OCI-LY7 (cell line): ENCODE measurements around the gene SRGAP1. TPM values are rescaled to one million over a fixed set of nuclear protein-coding genes. Genes with fewer than 3 reads are reported as not detected.
"Not testable (repeated sequence)": the region's sequence is repeated elsewhere in the genome, so short reads cannot be mapped to it uniquely, and the experiment has no call there.

Source experiments
- BruUV-seq: library from RNA; stranded (reverse); fragments of 400-500 nt; replicated peaks from 2 replicates; lab custom pipeline; 2021; lab: Mats Ljungman, UMichigan
- CTCF ChIA-PET: fragments of 300-600 bp; sonication (Branson Sonifier 250); formaldehyde crosslinking; loops from one replicate; lab custom pipeline; 2022; ENCODE audit warnings: antibody characterized with exemption; ENCODE audit not compliant: unreplicated experiment; lab: Charles Lee
- POLR2A ChIA-PET: fragments of 300-600 bp; sonication (Branson Sonifier 250); formaldehyde crosslinking; loops from one replicate; lab custom pipeline; 2022; ENCODE audit warnings: antibody characterized with exemption; lab: Charles Lee
- DNase-seq: peaks from one replicate; pipeline ENCODE4 v3.0.0-alpha.2; 2015; ENCODE audit warnings: low spot score
- H2AFZ ChIP-seq: fragments of 200-600 bp; sonication (generic), shearing (Covaris generic); 2 replicates; pipeline ENCODE4 v1.6.1; 2014; ENCODE audit warnings: mild to moderate bottlenecking, antibody characterized with exemption, low read length, moderate library complexity
- H3K27ac ChIP-seq: fragments of 200-600 bp; sonication (generic); 2 replicates; pipeline ENCODE4 v1.5.1; 2014; ENCODE audit warnings: mixed run types, low read depth, mild to moderate bottlenecking, moderate library complexity, low read length, inconsistent platforms; ENCODE audit not compliant: poor library complexity, severe bottlenecking
- H3K36me3 ChIP-seq: fragments of 200-600 bp; sonication (generic); 2 replicates; pipeline ENCODE4 v1.6.1; 2014; ENCODE audit warnings: mild to moderate bottlenecking, antibody characterized with exemption, low read length, moderate library complexity, mixed read lengths; ENCODE audit not compliant: insufficient read depth
- H3K4me1 ChIP-seq: fragments of 200-600 bp; sonication (generic); 2 replicates; pipeline ENCODE4 v1.5.1; 2014; ENCODE audit warnings: mild to moderate bottlenecking, low read length; ENCODE audit not compliant: insufficient read depth, poor library complexity, severe bottlenecking
- H3K4me2 ChIP-seq: fragments of 200-600 bp; sonication (generic); 2 replicates; pipeline ENCODE4 v1.6.1; 2014; ENCODE audit warnings: mild to moderate bottlenecking, low read length
- H3K4me3 ChIP-seq: fragments of 200-600 bp; sonication (generic); 2 replicates; pipeline ENCODE4 v1.5.1; 2014; ENCODE audit warnings: mild to moderate bottlenecking, low read depth, low read length; ENCODE audit not compliant: poor library complexity, severe bottlenecking
- H3K79me2 ChIP-seq: fragments of 200-600 bp; sonication (generic); 2 replicates; pipeline ENCODE4 v1.6.1; 2016; ENCODE audit warnings: low read depth, mild to moderate bottlenecking, low read length, moderate library complexity, mixed read lengths; ENCODE audit not compliant: insufficient read depth
- H3K9me2 ChIP-seq: fragments of 200-600 bp; sonication (generic); 2 replicates; pipeline ENCODE4 v1.6.1; 2016; ENCODE audit warnings: mild to moderate bottlenecking, low read length, mixed read lengths; ENCODE audit not compliant: insufficient read depth
- H3K9me3 ChIP-seq: fragments of 200-600 bp; sonication (generic); 2 replicates; pipeline ENCODE4 v1.6.1; 2014; ENCODE audit warnings: mild to moderate bottlenecking, mixed run types, low read length, mixed read lengths
- H4K20me1 ChIP-seq: fragments of 200-600 bp; sonication (generic); 2 replicates; pipeline ENCODE4 v1.6.1; 2014; ENCODE audit warnings: mild to moderate bottlenecking, antibody characterized with exemption, low read length, moderate library complexity, mixed read lengths; ENCODE audit not compliant: insufficient read depth
- CTCF ChIP-seq: fragments of 200-600 bp; sonication (generic); conservative IDR thresholded peaks from 2 replicates; pipeline ENCODE4 v1.5.1; 2014; ENCODE audit warnings: mild to moderate bottlenecking, antibody characterized with exemption, low read length, moderate library complexity, mixed read lengths
- EZH2phosphoT487 ChIP-seq: fragments of 200-600 bp; sonication (generic); IDR thresholded peaks from 2 replicates; pipeline ENCODE4 v1.6.1; 2018; ENCODE audit warnings: low read depth, borderline replicate concordance, mild to moderate bottlenecking, mixed run types, antibody characterized with exemption, low read length, moderate library complexity, mixed read lengths
- intact Hi-C: fragments of 100-400 bp; cut with micrococcal nuclease; formaldehyde crosslinking; loops from one replicate; pipeline ENCODE4 v1.10.0; 2022; ENCODE audit not compliant: unreplicated experiment
- total RNA-seq, 2 experiments: library from RNA; depleted of rRNA in 1 of 2; stranded (reverse); fragments of >200 nt in 1 of 2; shearing (Covaris generic) in 1 of 2; gene quantifications; 2 replicates each; pipeline ENCODE4 v1.2.3, GENCODE V29; 2014 to 2022

The SRGAP1 gene
- total RNA-seq, 2 experiments from 2014 or later: 0.06 TPM; not detected in 1

GRCh38 chr12:64116969-64117368 is 272.5 kb downstream of the SRGAP1 start:
- Histone ChIP-seq H3K27ac (no peak overlapping the region), H3K36me3 (no peaks in the 10 kb centered on the region), H4K20me1 (no peaks in the 10 kb centered on the region), H3K9me3 (no peaks in the 10 kb centered on the region), H2AFZ (no peak overlapping the region), H3K4me2 (no peak overlapping the region), H3K9me2 (no peaks in the 10 kb centered on the region), H3K4me3 (no peak overlapping the region), H3K4me1 (no peaks in the 10 kb centered on the region), H3K79me2 (no peaks in the 10 kb centered on the region)
- no peak for DNase-seq
- BruUV-seq: no TSS peak
- CTCF ChIA-PET: no interaction called here
- POLR2A ChIA-PET: interaction anchor here (0.5 to 0.6 kb wide), 3 partner anchors 88 to 925 kb away, joined by 3 to 5 read pairs (median 3); no protein-coding TSS in a partner anchor
- intact Hi-C loops: no loop called here
- no peak for TF ChIP-seq CTCF
- TF ChIP-seq EZH2phosphoT487: no peak

DNA sequence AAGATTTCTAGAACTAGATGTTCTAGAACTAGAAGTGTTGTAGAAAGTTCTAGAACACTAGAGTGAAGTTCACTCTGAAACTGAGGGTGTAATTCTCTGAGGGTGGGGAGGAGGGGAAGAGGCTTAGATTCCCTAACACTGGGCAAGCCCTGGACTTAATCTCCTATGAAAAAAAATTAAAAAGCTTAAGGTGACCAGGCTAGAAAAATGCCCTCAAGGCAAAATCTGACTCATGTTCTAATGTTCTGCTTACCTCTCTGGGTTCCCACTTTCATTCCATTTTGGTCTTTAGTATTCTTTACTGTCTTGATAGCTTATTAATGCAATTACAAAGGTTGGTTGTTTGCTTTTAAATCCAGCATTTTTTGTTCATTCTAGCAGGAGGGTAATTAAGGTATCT is 276.1 kb downstream of the SRGAP1 start:
- Histone ChIP-seq H3K4me1 (no peaks in the 10 kb centered on the region), H3K4me3 (no peak overlapping the region), H3K36me3 (no peaks in the 10 kb centered on the region), H3K9me3 (no peaks in the 10 kb centered on the region), H3K27ac (no peak overlapping the region), H3K4me2 (no peak overlapping the region), H3K79me2 (no peaks in the 10 kb centered on the region), H2AFZ (no peak overlapping the region), H4K20me1 (no peaks in the 10 kb centered on the region), H3K9me2 (no peaks in the 10 kb centered on the region)
- TF ChIP-seq CTCF: no peak
- POLR2A ChIA-PET: interaction anchor here (0.6 to 0.7 kb wide), 3 partner anchors 54 to 1947 kb away, joined by 3 to 5 read pairs (median 4); no protein-coding TSS in a partner anchor
- intact Hi-C loops: no loop called here
- no peak for DNase-seq
- no TSS peak for BruUV-seq
- CTCF ChIA-PET: no interaction called here

DNA sequence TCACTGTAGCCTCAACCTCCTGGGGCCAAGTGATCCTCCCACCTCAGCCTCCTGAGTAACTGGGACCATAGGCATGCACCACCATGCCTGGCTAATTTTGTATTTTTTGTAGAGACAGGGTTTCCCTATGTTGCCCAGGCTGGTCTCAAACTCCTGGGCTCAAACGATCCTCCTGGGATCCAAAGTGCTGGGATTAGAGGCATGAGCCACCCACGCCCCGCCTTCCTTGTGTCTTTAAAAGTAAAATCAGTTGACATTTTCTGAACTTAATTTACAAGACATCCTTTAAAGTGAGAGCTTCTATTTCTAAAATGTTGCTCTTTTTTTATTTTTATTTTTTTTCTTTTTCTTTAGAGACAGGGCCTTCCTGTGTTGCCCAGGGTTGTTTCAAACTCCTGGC is 276.6 kb downstream of the SRGAP1 start:
- H3K36me3 ChIP-seq, H3K4me3 ChIP-seq, H3K27ac ChIP-seq, H4K20me1 ChIP-seq, BruUV-seq, H3K9me3 ChIP-seq, DNase-seq, H3K9me2 ChIP-seq, H3K4me2 ChIP-seq, H2AFZ ChIP-seq, CTCF ChIA-PET, H3K79me2 ChIP-seq, intact Hi-C loops, H3K4me1 ChIP-seq: not testable (repeated sequence)
- POLR2A ChIA-PET: interaction anchor here (0.7 kb wide), 3 partner anchors 54 to 1948 kb away, joined by 4 to 5 read pairs (median 4); no protein-coding TSS in a partner anchor
